HG02623 (cell line): ENCODE measurements around the gene SGIP1.
A peak's percentile ranks its signal among the peaks of the same experiment; 100 is the strongest.

Source experiments
- ATAC-seq: cut with Tn5 transposase; IDR thresholded peaks from one replicate; pipeline ENCODE4 v1.9.1; 2021; ENCODE audit warnings: moderate library complexity; ENCODE audit not compliant: unreplicated experiment

Gene SGIP1

GRCh38 chr1:66533804-66534740 is at the start of gene SGIP1:
Gene SGIP1 (plus strand): TSS chr1:66534153. CDS start chr1:66534359, 206 bp downstream.
- no peak for ATAC-seq

DNA sequence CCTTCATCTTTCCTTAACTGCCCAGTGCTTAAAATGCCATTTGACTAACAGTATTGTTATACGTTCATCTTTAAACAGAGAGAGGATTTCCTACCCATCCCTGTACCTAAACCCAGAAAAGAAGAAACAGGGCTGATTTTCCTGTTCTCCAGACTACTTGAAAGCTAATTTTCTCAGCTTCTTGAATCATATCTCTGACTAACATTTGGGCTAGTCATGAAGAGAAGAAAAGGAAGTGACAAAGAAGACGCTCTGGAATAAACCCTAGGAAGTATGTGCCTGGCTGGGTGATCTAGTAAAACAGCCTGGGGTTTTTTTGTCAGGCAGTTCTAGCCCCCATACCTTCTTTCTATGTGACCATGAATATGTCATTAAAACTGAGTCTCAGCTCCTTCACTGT is 44.8 kb upstream of the SGIP1 start:
- ATAC-seq, result no peak

DNA sequence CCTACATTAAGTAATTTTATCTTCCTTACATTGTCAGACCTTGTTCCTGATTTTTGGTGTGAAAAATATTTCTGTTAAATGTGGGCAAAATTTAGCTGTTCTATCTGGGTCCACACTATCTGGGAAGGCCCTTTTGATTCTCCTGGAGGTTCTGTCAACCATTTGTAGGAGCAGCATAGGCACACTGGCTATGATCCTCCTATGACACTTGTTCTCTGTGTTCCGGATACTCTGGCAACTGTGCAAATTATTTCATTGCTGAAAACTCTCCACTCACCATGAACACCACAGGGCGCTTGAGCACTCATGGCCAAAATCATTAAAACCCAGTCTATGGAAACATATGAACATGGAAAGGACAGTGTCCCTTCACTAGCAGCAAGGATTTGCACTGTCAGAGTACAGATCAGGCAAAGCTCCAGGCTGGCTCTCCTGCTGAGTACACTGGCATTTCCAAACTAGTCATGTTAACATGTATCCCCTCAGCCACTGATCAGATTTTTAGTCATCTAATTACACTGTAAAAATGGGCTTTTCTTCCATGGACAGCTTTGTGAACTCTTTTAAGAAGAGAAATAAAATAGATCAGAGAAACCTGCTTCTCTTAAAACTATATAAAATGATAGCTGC is 43.9 kb upstream of the SGIP1 start:
- no peak for ATAC-seq

GRCh38 chr1:66490816-66491215 is 43.1 kb upstream of the SGIP1 start:
- ATAC-seq, result no peak

- no peak for ATAC-seq
These were observed 41.5 kb upstream of the SGIP1 start for GRCh38 chr1:66492424-66492823.

GRCh38 chr1:66493731-66494130 is 40.2 kb upstream of the SGIP1 start:
- no peak for ATAC-seq

DNA sequence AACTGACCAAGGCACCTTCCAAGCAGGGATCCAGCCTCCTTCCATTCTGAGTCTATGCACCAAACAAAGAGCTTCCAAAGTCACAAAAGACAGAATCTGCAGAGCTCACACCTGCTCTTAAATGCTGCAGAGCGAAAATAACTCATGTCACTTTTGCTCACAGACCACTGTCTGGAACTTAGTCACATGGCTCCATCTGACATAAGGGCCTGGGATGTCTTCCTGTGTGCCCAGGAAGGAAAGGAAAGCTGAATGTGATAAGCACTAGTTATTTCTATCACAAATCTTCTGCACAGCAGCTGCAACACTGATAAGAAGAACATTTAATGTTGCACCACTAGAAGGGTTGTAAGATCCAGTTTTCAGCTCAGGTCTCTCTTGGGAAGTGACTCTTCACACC is 39.5 kb upstream of the SGIP1 start:
- no peak for ATAC-seq

- no peak for ATAC-seq
These were observed 38.5 kb upstream of the SGIP1 start for GRCh38 chr1:66495495-66495894.

DNA sequence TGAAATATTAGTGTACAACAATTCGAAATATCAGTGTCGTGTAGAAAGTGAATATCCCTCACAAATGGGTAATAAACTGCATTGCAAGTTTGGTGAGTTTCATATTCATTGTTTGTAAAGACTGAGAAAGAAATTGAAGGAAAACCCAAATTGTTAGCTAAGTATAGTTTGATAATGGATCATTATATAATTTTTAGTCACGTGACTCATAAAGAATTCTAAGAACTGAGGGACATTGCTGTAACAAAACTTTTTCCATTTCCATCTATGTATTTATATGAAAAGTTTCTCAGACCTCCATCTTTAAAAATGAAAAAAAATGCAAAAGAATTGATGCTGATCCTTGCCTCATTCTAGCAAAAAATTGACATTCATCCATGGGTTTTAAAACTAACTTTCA is 36.0 kb upstream of the SGIP1 start:
- no peak for ATAC-seq

GRCh38 chr1:66500301-66500700 is 33.7 kb upstream of the SGIP1 start:
- ATAC-seq, result no peak

- no peak for ATAC-seq
These were observed 31.9 kb upstream of the SGIP1 start for GRCh38 chr1:66502086-66502485.

DNA sequence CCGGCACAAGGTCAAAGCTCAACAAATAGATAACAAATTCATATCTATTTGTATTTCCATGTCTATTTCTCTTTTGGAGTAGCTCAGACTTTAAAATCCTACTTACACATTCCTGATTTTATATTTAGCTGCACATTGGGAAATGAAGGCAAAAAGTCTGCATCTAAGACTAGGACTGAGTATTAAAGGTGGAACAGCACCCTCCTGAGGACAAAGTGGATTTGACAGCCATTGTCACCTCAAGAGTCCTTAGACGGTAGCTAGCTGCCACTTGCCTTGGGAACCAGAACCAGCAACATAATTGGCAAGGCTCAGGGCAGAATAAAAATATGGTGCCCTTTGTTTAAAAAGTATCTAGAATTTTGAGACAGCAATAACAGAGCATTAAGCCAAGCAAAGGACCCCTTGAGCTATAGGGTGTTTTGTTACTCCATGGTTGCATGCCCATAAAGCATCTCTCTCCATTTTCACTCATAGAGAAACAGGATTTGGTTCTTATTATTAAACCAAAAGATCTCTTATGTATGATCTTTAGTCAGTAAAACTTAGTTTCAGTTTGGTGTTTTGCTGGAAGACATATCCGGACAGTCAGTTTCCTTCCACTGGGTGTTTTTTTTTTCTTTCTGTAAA is 30.0 kb upstream of the SGIP1 start:
- peak; percentile 87 for ATAC-seq

DNA sequence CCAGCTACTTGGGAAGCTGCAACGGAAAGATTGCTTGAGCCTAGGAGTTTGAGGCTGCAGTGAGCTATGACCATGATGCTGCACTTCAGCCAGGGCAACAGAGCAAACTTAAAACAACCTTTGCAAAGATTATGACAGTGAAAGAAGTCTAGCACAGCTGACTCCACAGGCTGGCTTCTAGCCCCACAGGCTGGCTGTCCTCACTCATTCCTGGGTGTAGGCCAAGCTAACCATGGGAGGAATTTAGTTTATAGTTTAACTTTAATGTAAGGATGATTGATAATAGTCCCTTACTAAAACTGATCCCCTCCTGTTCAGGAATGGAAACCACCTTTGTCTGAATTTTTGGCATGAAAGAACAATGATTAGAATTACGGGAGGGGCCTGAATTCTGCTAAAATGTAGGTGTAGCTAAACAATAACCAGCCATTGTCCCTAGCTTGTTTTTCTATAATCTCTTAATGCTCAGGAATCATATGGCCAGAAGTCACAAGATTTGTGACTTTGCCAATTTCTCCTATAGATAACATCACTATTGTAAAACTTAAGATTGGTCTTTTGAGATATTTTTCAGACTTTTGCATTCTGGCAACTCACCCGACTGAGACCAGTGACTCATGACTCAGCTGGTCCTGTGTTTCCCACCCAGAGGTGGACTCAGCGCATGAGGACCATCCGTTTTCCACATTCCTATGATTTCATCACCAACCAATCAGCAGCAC is 28.1 kb upstream of the SGIP1 start:
- ATAC-seq, result no peak

DNA sequence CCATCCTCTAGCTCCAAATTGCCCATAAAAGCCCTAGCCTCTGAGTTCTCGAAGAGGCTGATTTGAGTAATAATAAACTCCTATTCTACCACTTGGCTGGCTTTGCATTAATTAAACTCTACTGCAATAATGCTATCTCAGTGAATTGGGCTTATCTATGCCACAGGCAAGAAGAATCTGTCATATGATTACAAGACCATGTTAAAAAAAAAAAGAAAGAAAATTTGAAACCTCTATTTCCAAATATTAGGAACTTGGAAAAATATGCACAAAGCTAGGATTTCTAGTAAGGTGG is 27.6 kb upstream of the SGIP1 start:
- ATAC-seq, result no peak

DNA sequence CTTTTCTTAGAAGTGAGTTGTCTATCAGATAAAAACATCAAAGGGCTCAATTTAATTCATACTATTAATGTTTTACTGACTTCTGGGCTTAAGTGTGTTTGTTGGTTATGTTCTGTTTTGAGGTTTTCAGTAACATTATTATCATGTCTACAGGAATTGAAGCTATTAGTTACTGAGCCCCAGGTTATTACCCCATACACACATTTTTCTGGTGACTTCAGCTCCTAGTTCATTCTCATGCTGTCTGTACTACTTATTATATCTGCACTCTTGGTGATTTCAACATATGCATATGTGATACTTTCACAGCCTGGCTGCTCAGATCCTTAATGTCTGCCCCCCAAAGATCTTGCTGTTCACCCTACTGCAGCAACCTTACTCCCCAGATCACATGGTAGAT is 27.0 kb upstream of the SGIP1 start:
- no peak for ATAC-seq

DNA sequence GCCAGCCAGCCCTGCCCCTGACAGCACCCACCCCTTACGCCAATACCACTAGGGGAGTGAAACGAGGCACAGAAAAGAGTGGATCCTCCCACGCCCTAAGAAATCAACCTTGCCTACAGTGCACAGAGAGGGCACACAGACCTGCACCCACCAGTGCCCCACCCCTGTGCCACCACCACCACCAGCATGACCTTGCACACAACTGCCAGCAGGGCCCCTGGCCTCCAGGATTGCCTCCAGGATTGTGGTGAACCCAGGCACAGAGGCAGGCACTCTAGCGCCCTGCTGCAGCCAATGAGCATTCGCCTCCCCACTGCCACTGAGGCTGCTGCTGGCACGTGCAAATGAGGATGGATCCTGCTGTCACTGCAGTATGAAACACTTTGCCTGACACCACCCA is 23.5 kb upstream of the SGIP1 start:
- ATAC-seq, result no peak

GRCh38 chr1:66511118-66511517 is 22.8 kb upstream of the SGIP1 start:
- no peak for ATAC-seq

DNA sequence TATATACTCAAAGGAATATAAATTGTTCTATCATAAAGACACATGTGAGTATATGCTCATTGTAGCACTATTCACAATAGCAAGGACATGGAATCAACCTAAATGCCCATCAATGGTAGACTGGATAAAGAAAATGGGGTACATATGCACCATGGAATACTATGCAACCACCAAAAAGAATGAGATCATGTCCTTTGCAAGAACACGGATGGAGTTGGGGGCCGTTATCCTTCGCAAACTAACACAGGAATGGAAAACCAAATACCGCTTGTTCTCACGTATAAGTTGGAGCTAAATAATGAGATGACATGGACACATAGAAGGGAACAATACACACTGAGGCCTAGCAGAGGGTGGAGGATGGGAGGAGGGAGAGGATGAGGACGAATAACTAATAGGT is 16.0 kb upstream of the SGIP1 start:
- no peak for ATAC-seq

- no peak for ATAC-seq
These were observed 15.3 kb upstream of the SGIP1 start for GRCh38 chr1:66518654-66519053.

DNA sequence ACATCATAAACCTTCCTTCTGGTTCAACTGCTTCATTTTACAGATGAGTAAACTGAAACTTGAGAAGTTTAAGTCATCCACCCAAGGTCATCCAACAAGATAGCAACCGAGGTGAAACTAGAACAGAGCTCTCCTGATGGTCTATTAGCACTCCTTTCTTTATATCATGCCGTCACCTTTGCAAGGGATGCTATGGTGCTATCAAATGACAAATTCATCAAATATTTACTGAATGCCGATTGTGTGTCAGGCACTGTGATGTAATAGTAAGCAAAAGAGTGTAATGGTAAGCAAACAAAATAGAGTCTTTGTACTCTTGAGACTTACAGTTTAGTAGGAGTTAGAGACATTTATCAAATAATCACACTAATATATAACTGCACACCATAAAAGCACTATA is 14.0 kb upstream of the SGIP1 start:
- no peak for ATAC-seq

DNA sequence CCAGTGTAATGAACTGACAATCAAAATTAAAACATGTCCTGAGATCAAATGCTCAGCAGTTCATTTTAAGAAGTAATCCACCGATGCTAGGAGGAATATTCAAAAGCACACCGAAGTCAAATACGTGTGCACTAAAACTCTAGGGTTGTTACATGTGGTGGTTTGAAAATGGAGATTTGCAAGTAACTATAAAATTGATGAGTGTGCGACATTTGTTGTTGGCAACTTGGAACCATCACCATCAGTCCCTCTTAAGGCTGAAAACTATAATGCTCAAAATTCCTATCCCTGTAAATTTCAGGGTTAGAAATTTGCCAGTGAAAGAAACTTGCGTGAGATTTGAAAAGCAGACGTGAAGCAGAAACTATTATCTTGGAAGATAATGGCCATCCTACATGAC is 13.3 kb upstream of the SGIP1 start:
- ATAC-seq, result no peak
